ENCODE measurements around the gene ARMH3. TPM values are rescaled to one million over a fixed set of nuclear protein-coding genes. Genes with fewer than 3 reads are reported as not detected.

ARMH3 gene
- total RNA-seq, 1 experiment from 2014 or later: 12.8 TPM

DNA sequence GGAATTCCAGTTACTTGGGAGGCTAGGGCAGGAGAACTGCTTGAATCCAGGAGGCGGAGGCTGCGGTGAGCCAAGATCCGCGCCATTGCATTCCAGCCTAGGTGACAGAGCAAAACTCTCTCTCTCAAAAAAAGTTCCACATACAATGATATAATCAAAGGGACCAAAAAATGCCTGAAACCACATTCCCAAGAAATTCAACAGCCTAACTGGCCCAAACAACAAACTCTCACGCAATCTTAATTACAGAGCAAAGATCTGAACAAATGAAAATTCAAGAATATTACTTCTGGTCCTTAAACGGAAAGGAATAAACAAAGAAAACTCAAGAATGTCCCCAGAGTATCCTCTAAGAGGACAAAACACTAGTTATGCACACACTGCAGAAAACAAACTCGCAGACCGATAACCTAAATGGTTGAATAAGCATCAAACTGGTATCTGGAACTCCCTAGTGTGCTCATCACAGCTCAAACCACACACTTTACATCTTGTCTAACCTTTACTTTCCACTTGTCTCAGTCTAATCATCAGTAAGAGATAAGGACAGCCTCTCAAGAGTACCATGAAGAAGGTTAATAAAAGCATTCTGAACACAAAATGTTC lies 241.4 kb downstream of the ARMH3 start:
- Histone ChIP-seq H3K79me2 (ENCODE audit: low read depth) (peaks cover 77% of the 10 kb centered on the region), H2AFZ (no peak overlapping the region), H4K20me1 (ENCODE audit: insufficient read depth) (peaks cover 52% of the 10 kb centered on the region), H3K27ac (no peak overlapping the region), H3K9me2 (ENCODE audit: insufficient read depth) (no peaks in the 10 kb centered on the region), H3K4me1 (replicated peaks; ENCODE audit: insufficient read depth) (peaks cover 26% of the 10 kb centered on the region), H3K4me2 (peak overlapping the region; percentile 99), H3F3A (ENCODE audit: insufficient read depth, low read depth) (peaks cover 8% of the 10 kb centered on the region; the same call in 1 of the 2 replicates), H3K36me3 (ENCODE audit: low read depth) (peaks cover 14% of the 10 kb centered on the region; the same call in 1 of the 2 replicates), H3K9me3 (ENCODE audit: insufficient read depth, low read depth) (no peaks in the 10 kb centered on the region), H3K27me3 (ENCODE audit: insufficient read depth, low read depth) (no peaks in the 10 kb centered on the region), H3K4me3 (peak overlapping the region; percentile 77; the same call in 1 of the 2 replicates)
- TF ChIP-seq EZH2 (IDR thresholded peaks at IDR 0.05; ENCODE audit: low read depth) (no peak), CTCF (conservative IDR thresholded peaks at IDR 0.05) (no peak)
- BruUV-seq (replicated peaks): no TSS peak
- POLR2A ChIA-PET (ENCODE audit: unreplicated experiment): no interaction called here
- no peak for DNase-seq
- intact Hi-C loops (cut with micrococcal nuclease; ENCODE audit: unreplicated experiment): no loop called here
- CTCF ChIA-PET: no interaction called here

- BruUV-seq (replicated peaks): no TSS peak
- Histone ChIP-seq H3F3A (ENCODE audit: insufficient read depth, low read depth) (0 out of 2 replicates have a peak, but pooled peaks cover 4% of the 10 kb centered on the region), H3K36me3 (ENCODE audit: low read depth) (peaks cover 16% of the 10 kb centered on the region; the same call in 1 of the 2 replicates), H3K4me2 (no peak overlapping the region), H4K20me1 (ENCODE audit: insufficient read depth) (peaks cover 56% of the 10 kb centered on the region), H3K27ac (no peak overlapping the region), H3K4me1 (replicated peaks; ENCODE audit: insufficient read depth) (peaks cover 18% of the 10 kb centered on the region), H3K27me3 (ENCODE audit: insufficient read depth, low read depth) (no peaks in the 10 kb centered on the region), H3K9me2 (ENCODE audit: insufficient read depth) (no peaks in the 10 kb centered on the region), H3K4me3 (no peak overlapping the region), H2AFZ (no peak overlapping the region), H3K9me3 (ENCODE audit: insufficient read depth, low read depth) (no peaks in the 10 kb centered on the region), H3K79me2 (ENCODE audit: low read depth) (peaks cover 71% of the 10 kb centered on the region)
- ChIA-PET CTCF (no interaction called here), POLR2A (ENCODE audit: unreplicated experiment) (interaction anchor here (0.8 kb wide), 1 partner anchor 714 kb away, joined by 4 read pairs; no protein-coding TSS in a partner anchor)
- TF ChIP-seq CTCF (conservative IDR thresholded peaks at IDR 0.05): no peak
- TF ChIP-seq EZH2 (IDR thresholded peaks at IDR 0.05; ENCODE audit: low read depth): no peak
- intact Hi-C loops (cut with micrococcal nuclease; ENCODE audit: unreplicated experiment): no loop called here
- DNase-seq: no peak
Observed at GRCh38 chr10:101812606-101813005, 243.4 kb downstream of the ARMH3 start.

DNA sequence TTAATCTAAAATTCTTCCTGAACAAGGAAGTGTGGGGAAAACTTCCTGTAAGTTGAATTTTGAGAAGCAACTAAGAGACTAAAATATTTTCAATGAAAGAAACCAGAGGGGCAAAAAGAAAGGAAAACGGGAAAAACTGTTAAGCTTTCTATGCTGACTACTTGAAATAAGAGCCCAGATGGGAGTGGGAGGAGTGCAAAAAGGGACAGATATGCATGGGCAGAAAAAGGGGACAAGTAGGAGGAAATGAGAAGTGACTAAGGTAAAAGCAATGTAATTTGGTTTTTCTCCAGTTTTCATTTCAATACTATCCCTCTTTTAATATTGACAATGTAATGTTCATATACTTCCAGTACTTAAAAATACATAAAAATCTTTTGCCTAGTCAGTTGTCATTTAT lies 248.8 kb downstream of the ARMH3 start:
- H2AFZ ChIP-seq: no peak overlapping the region
- TF ChIP-seq CTCF (conservative IDR thresholded peaks at IDR 0.05): no peak
- no peak for TF ChIP-seq EZH2 (IDR thresholded peaks at IDR 0.05; ENCODE audit: low read depth)
- no peaks in the 10 kb centered on the region for H3K27me3 ChIP-seq (ENCODE audit: insufficient read depth, low read depth)
- H3K27ac ChIP-seq: no peak overlapping the region
- H3K9me3 ChIP-seq (ENCODE audit: insufficient read depth, low read depth): no peaks in the 10 kb centered on the region
- H3K79me2 ChIP-seq (ENCODE audit: low read depth): peaks cover 17% of the 10 kb centered on the region
- H3K4me3 ChIP-seq: no peak overlapping the region
- ChIA-PET CTCF (no interaction called here), POLR2A (ENCODE audit: unreplicated experiment) (no interaction called here)
- H3K4me2 ChIP-seq: no peak overlapping the region
- peaks cover 6% of the 10 kb centered on the region; the same call in 1 of the 2 replicates for H4K20me1 ChIP-seq (ENCODE audit: insufficient read depth)
- peaks cover 19% of the 10 kb centered on the region; the same call in 1 of the 2 replicates for H3K36me3 ChIP-seq (ENCODE audit: low read depth)
- no peaks in the 10 kb centered on the region for H3F3A ChIP-seq (ENCODE audit: insufficient read depth, low read depth)
- no peaks in the 10 kb centered on the region for H3K4me1 ChIP-seq (replicated peaks; ENCODE audit: insufficient read depth)
- no peak for DNase-seq
- intact Hi-C loops (cut with micrococcal nuclease; ENCODE audit: unreplicated experiment): no loop called here
- H3K9me2 ChIP-seq (ENCODE audit: insufficient read depth): no peaks in the 10 kb centered on the region
- BruUV-seq (replicated peaks): no TSS peak

All from PC-9 (cell line).